ENCODE measurements around the gene RAB11FIP4.
A peak's percentile ranks its signal among the peaks of the same experiment; 100 is the strongest.

The RAB11FIP4 gene

DNA sequence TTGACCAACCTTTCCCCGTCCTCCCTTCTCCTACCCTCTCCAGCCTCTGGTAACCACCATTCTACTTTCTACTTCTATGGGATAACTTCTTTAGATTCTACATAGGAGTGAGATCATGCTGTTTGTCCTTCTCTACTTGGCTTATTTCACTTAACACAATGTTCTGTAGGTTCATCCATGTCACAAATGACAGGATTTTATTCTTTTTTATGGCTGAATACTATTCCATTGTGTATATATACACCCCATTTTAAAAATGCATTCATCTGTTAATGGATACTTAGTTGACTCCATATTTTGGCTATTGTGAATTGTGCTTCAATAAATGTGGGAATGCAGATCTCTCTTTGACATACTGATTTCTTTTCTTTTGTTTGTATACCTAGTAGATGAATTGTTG lies 115.0 kb downstream of the RAB11FIP4 start:
- TF ChIP-seq, protein P1, sequence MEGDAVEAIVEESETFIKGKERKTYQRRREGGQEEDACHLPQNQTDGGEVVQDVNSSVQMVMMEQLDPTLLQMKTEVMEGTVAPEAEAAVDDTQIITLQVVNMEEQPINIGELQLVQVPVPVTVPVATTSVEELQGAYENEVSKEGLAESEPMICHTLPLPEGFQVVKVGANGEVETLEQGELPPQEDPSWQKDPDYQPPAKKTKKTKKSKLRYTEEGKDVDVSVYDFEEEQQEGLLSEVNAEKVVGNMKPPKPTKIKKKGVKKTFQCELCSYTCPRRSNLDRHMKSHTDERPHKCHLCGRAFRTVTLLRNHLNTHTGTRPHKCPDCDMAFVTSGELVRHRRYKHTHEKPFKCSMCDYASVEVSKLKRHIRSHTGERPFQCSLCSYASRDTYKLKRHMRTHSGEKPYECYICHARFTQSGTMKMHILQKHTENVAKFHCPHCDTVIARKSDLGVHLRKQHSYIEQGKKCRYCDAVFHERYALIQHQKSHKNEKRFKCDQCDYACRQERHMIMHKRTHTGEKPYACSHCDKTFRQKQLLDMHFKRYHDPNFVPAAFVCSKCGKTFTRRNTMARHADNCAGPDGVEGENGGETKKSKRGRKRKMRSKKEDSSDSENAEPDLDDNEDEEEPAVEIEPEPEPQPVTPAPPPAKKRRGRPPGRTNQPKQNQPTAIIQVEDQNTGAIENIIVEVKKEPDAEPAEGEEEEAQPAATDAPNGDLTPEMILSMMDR (IDR thresholded peaks at IDR 0.05): no peak
- H3K27ac ChIP-seq: no peak overlapping the region
- H3K27me3 ChIP-seq: no peaks in the 10 kb centered on the region
- no peaks in the 10 kb centered on the region for H3K9me3 ChIP-seq
- no peak overlapping the region for H3K4me3 ChIP-seq (ENCODE audit: low read depth in 1 of 2, low read length in 1 of 2)
- peaks cover 16 to 30% of the 10 kb centered on the region in 2 experiments for H3K4me1 ChIP-seq (ENCODE audit: control insufficient read depth in 1 of 2, insufficient read depth in 1 of 2, low read depth in 1 of 2, low read length in 1 of 2)
- H3K36me3 ChIP-seq: peaks cover 9% of the 10 kb centered on the region

DNA sequence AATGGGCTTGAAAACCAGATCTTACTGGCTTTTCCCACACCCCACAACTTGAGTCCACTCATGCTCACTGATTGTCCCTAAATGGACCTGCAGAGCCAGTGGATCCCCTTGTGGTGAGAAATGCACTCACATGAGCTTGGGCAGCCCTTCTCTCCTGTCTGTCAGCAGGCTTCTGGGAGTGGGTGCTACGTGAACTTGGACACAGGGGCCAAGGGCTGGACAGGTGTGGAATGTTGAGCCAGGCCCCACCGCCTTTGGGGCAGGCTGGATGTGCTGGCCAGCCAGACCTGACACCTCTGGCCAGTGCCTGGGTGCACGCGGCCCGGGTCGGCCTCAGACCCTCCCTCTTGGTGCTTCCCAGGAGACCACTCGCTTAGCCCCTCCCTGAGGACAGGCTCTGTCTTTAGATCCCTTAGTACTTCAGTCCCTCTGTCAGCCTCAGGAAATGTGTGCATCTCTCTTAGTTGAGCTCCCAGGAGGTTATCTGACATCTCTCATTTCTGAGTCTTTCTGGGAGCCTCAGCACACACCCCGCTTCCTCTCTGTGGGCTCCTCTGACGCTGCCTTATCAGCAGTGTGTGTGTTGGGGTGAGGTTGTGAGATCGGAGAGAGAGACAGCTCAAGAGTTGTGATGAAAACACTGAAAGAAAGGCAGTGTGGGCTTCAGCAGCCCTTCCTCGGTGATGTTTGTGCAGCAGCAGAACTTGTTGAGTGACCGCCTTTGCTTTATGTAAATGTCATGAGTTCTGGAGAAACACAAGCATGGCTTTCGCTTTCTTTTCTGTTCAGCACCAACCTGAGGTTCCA lies 117.0 kb downstream of the RAB11FIP4 start:
- peak overlapping the region; percentile 31 to 44 for H3K4me3 ChIP-seq (ENCODE audit: low read depth in 1 of 2, low read length in 1 of 2)
- H3K4me1 ChIP-seq (ENCODE audit: control insufficient read depth in 1 of 2, insufficient read depth in 1 of 2, low read depth in 1 of 2, low read length in 1 of 2): peaks cover 16 to 30% of the 10 kb centered on the region in 2 experiments
- H3K9me3 ChIP-seq: no peaks in the 10 kb centered on the region
- TF ChIP-seq, protein P1 (IDR thresholded peaks at IDR 0.05): peak; percentile 30
- H3K27ac ChIP-seq: peak overlapping the region; percentile 85
- H3K36me3 ChIP-seq: peaks cover 9% of the 10 kb centered on the region
- H3K27me3 ChIP-seq: no peaks in the 10 kb centered on the region

DNA sequence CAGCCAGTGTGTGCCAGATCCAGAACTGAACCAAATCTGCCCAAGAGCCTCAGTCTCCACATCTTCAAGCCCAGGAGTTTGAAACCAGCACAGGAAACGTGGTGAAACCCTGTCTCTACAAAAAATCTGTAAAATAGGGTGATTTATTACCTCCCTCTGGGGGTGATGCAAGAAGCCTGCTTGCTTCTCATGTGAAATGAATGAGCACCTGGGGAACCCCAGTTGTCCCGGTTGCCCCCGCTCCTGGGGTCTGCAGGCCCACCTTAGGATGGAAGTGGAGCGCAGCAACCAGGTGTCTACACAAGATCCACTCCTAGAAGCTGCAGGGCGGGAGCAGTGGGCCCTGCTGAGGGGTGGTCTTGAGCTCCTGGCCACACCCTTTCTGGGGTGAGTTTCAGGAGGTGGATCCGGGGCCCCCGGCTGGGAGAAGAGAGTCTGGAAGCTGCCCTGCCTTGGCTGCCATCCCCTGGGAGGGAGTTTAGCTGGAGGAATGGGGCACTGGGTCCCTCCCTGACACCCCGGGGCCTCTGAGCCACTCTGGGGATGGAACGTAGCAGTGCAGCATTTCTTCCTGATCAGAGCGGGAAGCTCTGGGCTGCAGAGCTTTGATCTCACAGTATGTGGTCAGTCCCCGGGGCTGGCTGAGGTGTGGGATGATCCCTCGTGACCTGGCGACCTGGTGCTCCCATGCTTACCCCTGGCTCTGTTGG lies 117.8 kb downstream of the RAB11FIP4 start:
- TF ChIP-seq, protein P1 (IDR thresholded peaks at IDR 0.05): no peak
- H3K27me3 ChIP-seq: no peaks in the 10 kb centered on the region
- peak overlapping the region; percentile 85 for H3K27ac ChIP-seq
- H3K4me1 ChIP-seq (ENCODE audit: control insufficient read depth in 1 of 2, insufficient read depth in 1 of 2, low read depth in 1 of 2, low read length in 1 of 2): peaks cover 16 to 30% of the 10 kb centered on the region in 2 experiments
- H3K36me3 ChIP-seq: peaks cover 9% of the 10 kb centered on the region
- H3K9me3 ChIP-seq: no peaks in the 10 kb centered on the region
- peak overlapping the region; percentile 31 to 44 for H3K4me3 ChIP-seq (ENCODE audit: low read depth in 1 of 2, low read length in 1 of 2)

DNA sequence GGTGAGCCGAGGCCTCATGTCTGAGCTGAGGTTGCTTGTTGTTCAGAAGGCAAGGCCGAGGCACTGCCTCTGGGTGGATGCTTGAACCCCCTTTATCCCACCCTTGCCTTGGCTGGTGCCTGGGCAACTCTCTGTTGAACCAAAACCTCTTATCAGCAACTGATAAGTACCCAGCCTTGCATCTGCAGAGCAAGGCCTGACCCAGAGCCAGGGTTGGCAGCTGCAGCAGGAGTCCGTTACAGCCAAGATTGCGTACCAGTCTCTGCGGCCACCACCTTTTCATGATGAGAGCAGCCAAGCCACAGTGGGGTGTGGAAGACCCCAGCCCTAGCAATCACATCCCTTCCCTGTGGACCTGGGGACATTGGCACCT lies 118.3 kb downstream of the RAB11FIP4 start:
- TF ChIP-seq, protein P1 (IDR thresholded peaks at IDR 0.05): no peak

DNA sequence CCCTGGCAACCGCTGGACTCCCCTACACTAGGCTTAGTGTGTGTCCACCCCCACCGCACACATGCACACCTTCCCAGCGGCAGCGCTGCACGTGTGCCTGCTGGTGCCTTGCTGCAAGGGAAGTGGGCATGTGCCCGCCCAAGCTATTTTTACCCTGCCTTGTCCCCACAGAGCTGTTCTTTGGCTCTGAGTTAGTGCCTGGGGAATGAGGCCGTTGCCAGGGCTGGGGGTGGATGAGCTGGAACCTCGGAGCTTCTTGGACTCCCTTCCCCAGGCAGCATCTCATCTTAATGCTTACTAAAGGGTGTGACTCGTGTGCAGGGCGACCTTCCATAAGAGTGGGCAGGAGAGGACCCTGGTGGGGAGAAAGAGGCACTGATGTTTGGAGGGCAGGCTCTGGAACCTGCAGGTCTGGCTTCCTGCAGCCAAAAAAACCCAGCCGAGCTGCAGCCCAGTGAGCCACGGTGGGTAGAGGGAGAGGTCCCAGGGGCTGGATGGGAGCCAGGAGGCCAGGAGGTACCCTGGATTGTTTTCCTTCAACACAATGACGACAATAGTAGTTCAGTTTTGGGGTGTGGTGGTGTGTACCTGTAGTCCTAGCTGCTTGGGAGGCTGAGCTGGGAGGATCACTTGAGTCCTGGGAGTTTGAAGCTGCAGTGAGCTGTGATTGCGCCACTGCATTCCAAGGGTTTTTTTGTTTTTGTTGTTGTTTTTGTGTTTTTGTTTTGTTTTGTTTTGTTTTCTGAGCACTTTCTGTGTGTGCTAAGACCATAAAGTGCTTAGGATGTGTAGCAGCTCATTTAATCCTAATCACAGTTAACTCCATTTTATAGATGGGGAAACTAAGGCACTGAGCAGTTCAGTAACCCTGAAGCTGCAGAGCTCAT lies 119.1 kb downstream of the RAB11FIP4 start:
- no peak overlapping the region for H3K27ac ChIP-seq
- H3K4me3 ChIP-seq (ENCODE audit: low read depth in 1 of 2, low read length in 1 of 2): no peak overlapping the region
- H3K36me3 ChIP-seq: peaks cover 9% of the 10 kb centered on the region
- peaks cover 16 to 30% of the 10 kb centered on the region in 2 experiments for H3K4me1 ChIP-seq (ENCODE audit: control insufficient read depth in 1 of 2, insufficient read depth in 1 of 2, low read depth in 1 of 2, low read length in 1 of 2)
- TF ChIP-seq, protein P1 (IDR thresholded peaks at IDR 0.05): no peak
- no peaks in the 10 kb centered on the region for H3K27me3 ChIP-seq
- no peaks in the 10 kb centered on the region for H3K9me3 ChIP-seq

More for the DNA sequence above, 118.3 kb downstream of the RAB11FIP4 start:
- Histone ChIP-seq H3K27ac (no peak overlapping the region), H3K27me3 (no peaks in the 10 kb centered on the region), H3K9me3 (no peaks in the 10 kb centered on the region), H3K4me1 (ENCODE audit: control insufficient read depth in 1 of 2, insufficient read depth in 1 of 2, low read depth in 1 of 2, low read length in 1 of 2) (peaks cover 16 to 30% of the 10 kb centered on the region in 2 experiments), H3K4me3 (ENCODE audit: low read depth in 1 of 2, low read length in 1 of 2) (no peak overlapping the region), H3K36me3 (peaks cover 9% of the 10 kb centered on the region)

Measured in neutrophil (primary cell).